ENCODE data around the gene CAMKMT. TPM values are rescaled to one million over a fixed set of nuclear protein-coding genes. Genes with fewer than 3 reads are reported as not detected.

The CAMKMT gene
- total RNA-seq, 4 donors from 2014 or later = 2.6 to 9.5 (median 5.2) TPM

- H3K27ac ChIP-seq = no peak overlapping the region
- no peak overlapping the region for H3K4me3 ChIP-seq
- TF ChIP-seq POLR2A (IDR thresholded peaks at IDR 0.05) (no peak), CTCF (IDR thresholded peaks at IDR 0.05 in 4 of 5, conservative IDR thresholded peaks at IDR 0.05 in 1 of 5) (no peak)
- H3K36me3 ChIP-seq = no peaks in the 10 kb centered on the region
- in situ Hi-C loops (cut with MboI; ENCODE audit: low sequenced_read_pairs in 4 of 4) = no loop called here
- DNase-seq (no peak), ATAC-seq (no peak)
- peaks cover 0 to 5% of the 10 kb centered on the region in 2 donors for H3K4me1 ChIP-seq
- intact Hi-C loops (cut with DNase I; ENCODE audit: low total_unique reads) = no loop called here
- no peaks in the 10 kb centered on the region for H3K27me3 ChIP-seq
- H3K9me3 ChIP-seq = no peaks in the 10 kb centered on the region
These were observed 329.5 kb downstream of the CAMKMT start for GRCh38 chr2:44691174-44691785.

GRCh38 chr2:44692821-44693220, 331.1 kb downstream of the CAMKMT start:
- intact Hi-C loops (cut with DNase I; ENCODE audit: low total_unique reads) (no loop called here), in situ Hi-C loops (cut with MboI; ENCODE audit: low sequenced_read_pairs in 4 of 4) (no loop called here)
- Histone ChIP-seq H3K36me3 (no peaks in the 10 kb centered on the region), H3K9me3 (no peaks in the 10 kb centered on the region), H3K4me3 (no peak overlapping the region), H3K27ac (no peak overlapping the region), H3K27me3 (no peaks in the 10 kb centered on the region), H3K4me1 (no peaks in the 10 kb centered on the region)
- DNase-seq (no peak), ATAC-seq (no peak)
- TF ChIP-seq POLR2A (IDR thresholded peaks at IDR 0.05) (no peak), CTCF (IDR thresholded peaks at IDR 0.05 in 4 of 5, conservative IDR thresholded peaks at IDR 0.05 in 1 of 5) (no peak)

GRCh38 chr2:44700824-44701223, 339.1 kb downstream of the CAMKMT start:
- Histone ChIP-seq H3K27me3 (no peaks in the 10 kb centered on the region), H3K4me1 (no peaks in the 10 kb centered on the region), H3K36me3 (no peaks in the 10 kb centered on the region), H3K4me3 (no peak overlapping the region), H3K27ac (no peak overlapping the region), H3K9me3 (no peaks in the 10 kb centered on the region)
- ATAC-seq (no peak), DNase-seq (no peak)
- in situ Hi-C loops (cut with MboI; ENCODE audit: low sequenced_read_pairs in 4 of 4) = loop anchor here in 1 of 4 donors (25.0 kb wide), 1 partner anchor 214 kb away; no protein-coding TSS in a partner anchor
- intact Hi-C loops (cut with DNase I; ENCODE audit: low total_unique reads) = no loop called here
- no peak for TF ChIP-seq POLR2A (IDR thresholded peaks at IDR 0.05)
- no peak for TF ChIP-seq CTCF (IDR thresholded peaks at IDR 0.05 in 4 of 5, conservative IDR thresholded peaks at IDR 0.05 in 1 of 5)

GRCh38 chr2:44705356-44705755, 343.6 kb downstream of the CAMKMT start:
- H3K27me3 ChIP-seq = no peaks in the 10 kb centered on the region
- no peaks in the 10 kb centered on the region for H3K36me3 ChIP-seq
- TF ChIP-seq CTCF (IDR thresholded peaks at IDR 0.05 in 4 of 5, conservative IDR thresholded peaks at IDR 0.05 in 1 of 5) (no peak), POLR2A (IDR thresholded peaks at IDR 0.05) (no peak)
- ATAC-seq = no peak
- intact Hi-C loops (cut with DNase I; ENCODE audit: low total_unique reads) = no loop called here
- no peak for DNase-seq
- no peaks in the 10 kb centered on the region for H3K9me3 ChIP-seq
- no peak overlapping the region for H3K27ac ChIP-seq
- no peak overlapping the region for H3K4me3 ChIP-seq
- in situ Hi-C loops (cut with MboI; ENCODE audit: low sequenced_read_pairs in 4 of 4) = loop anchor here in 1 of 4 donors (25.0 kb wide), 1 partner anchor 218 kb away; no protein-coding TSS in a partner anchor
- no peaks in the 10 kb centered on the region for H3K4me1 ChIP-seq

All from gastrocnemius medialis (tissue), 4 donors.